Esophagus muscularis mucosa (tissue), 4 donors: ENCODE results near the gene PNPLA7. TPM values are rescaled to one million over a fixed set of nuclear protein-coding genes. Genes with fewer than 3 reads are reported as not detected.

Source experiments
- DNase-seq: peaks from one replicate; pipeline ENCODE4 v3.0.0-alpha.2; 2017; ENCODE audit errors: extremely low spot score
- H3K27ac ChIP-seq, 4 donors: fragments of 200-600 bp; sonication (generic); replicated peaks in 1 of 4; 1 replicate in 3 of 4; 2 replicates in 1 of 4; pipeline ENCODE4 v1.5.1; 2016 to 2019; ENCODE audit warnings: mild to moderate bottlenecking in 1 of 4
- H3K27me3 ChIP-seq, 4 donors: fragments of 200-600 bp; sonication (generic); one replicate each; pipeline versions ENCODE4 v1.5.1 to v1.6.0; 2016 to 2019
- H3K36me3 ChIP-seq, 4 donors: fragments of 200-600 bp; sonication (generic); one replicate each; pipeline ENCODE4 v1.5.1; 2016 to 2019
- H3K4me1 ChIP-seq, 4 donors: fragments of 200-600 bp; sonication (generic); one replicate each; pipeline ENCODE4 v1.5.1; 2016 to 2019
- H3K4me3 ChIP-seq, 4 donors: fragments of 200-600 bp; sonication (generic); 1 replicate in 2 of 4; 2 replicates in 2 of 4; pipeline ENCODE4 v1.5.1; 2016 to 2019; ENCODE audit warnings: mild to moderate bottlenecking in 4 of 4, moderate library complexity in 1 of 4
- H3K9me3 ChIP-seq, 4 donors: fragments of 200-600 bp; sonication (generic); 1 replicate in 3 of 4; 2 replicates in 1 of 4; pipeline ENCODE4 v1.5.1; 2016 to 2019
- CTCF ChIP-seq, 3 experiments: fragments of 200-600 bp in 2 of 3; fragments of 450-650 bp in 1 of 3; sonication (generic) in 2 of 3; IDR thresholded peaks; one replicate each; pipeline ENCODE4 v1.5.1; 2017 to 2019; ENCODE audit warnings: antibody characterized with exemption in 3 of 3, mild to moderate bottlenecking in 2 of 3, moderate library complexity in 1 of 3
- EP300 ChIP-seq: sonication (generic); formaldehyde crosslinking; IDR thresholded peaks from one replicate; pipeline ENCODE4 v1.6.1; 2017; ENCODE audit warnings: antibody characterized with exemption
- POLR2A ChIP-seq: fragments of 450-650 bp; IDR thresholded peaks from one replicate; pipeline ENCODE4 v1.6.1; 2017; ENCODE audit warnings: antibody characterized with exemption, moderate library complexity, mild to moderate bottlenecking, low read depth
- POLR2AphosphoS5 ChIP-seq, 2 donors: sonication (generic); formaldehyde crosslinking; IDR thresholded peaks; one replicate each; pipeline ENCODE4 v1.6.1; 2017; ENCODE audit warnings: antibody characterized with exemption in 2 of 2
- WGBS: methylation state at CpG from one replicate; pipeline ENCODE4 v1.1.5; 2018; 5-methylcytosine and 5-hydroxymethylcytosine counted together
- intact Hi-C: fragments of 100-400 bp; cut with DNase I; formaldehyde crosslinking; loops from one replicate; pipeline ENCODE4 v1.15.1; 2023
- total RNA-seq, 4 donors: library from RNA; depleted of rRNA; stranded (reverse); fragments of >200 nt; gene quantifications; one replicate each; pipeline versions ENCODE4 v1.1.0 to v1.2.1, GENCODE V29; 2016

Gene PNPLA7
- total RNA-seq, 4 donors from 2014 or later, result 3.0 to 6.2 (median 4.0) TPM

DNA sequence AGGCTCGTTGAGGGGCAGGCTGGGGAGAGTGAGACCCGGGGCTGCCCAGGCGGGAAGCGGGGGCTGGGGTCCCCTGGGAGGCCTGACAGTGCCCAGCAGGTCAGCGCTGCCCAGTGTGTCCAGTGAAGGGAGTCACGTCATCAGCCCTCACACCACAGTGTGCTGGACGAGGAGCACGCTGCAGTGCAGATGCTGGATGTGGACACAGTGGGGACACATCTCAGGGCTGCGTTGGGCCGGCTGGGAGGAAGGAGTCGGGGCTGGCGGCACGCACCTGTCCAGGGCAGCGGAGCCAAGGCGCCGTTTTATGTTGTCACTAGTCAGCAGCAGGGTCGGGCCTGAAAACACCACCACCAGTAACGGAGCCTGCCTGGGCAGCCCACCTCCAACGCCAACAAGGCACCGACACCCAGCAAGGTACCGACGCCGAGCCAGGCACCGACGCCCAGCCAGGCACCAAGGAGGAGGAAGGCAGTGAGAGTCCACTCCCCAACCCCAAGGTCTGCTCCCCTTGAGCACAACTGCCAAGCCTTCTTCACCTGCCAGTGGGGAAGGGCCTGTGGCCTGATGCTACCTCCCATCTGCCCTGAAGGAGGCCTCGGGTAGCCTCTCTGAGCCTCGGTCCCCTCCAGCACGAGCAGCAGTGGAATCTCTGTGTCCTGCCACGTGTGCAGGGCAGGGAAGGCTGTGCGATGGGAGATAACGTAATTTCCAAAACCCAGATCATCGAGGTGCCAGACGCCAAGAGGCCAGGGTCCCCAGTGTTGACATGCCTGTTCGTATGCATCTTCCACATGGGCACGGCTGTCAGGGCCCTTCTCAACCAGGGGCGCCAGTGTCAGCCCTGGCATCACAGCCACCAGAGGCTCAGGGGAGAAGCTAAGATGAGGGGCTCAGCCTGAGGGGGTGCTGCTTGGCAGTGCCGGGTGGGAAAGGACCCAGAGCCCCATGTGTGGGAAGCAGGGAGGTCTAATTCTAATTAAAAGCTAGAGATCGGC is 69.2 kb downstream of the PNPLA7 start:
- peak overlapping the region in 3 of 4 donors; percentile 38 to 62 (median 45) for H3K27ac ChIP-seq
- H3K27me3 ChIP-seq, result no peaks in the 10 kb centered on the region
- intact Hi-C loops, result no loop called here
- peaks cover 0 to 15% (median 10%) of the 10 kb centered on the region in 4 donors for H3K4me1 ChIP-seq
- no peak overlapping the region for H3K4me3 ChIP-seq
- TF ChIP-seq EP300 (no peak), POLR2A (no peak), POLR2AphosphoS5 (IDR thresholded peaks at IDR 0.05) (no peak), CTCF (IDR thresholded peaks at IDR 0.05) (no peak)
- H3K36me3 ChIP-seq, result peaks cover 0 to 13% (median 4%) of the 10 kb centered on the region in 4 donors
- DNase-seq, result no peak
- 94% methylated on average over 17 of the region's 38 CpGs for WGBS
- peaks cover 0 to 9% (median 7%) of the 10 kb centered on the region in 4 donors for H3K9me3 ChIP-seq

GRCh38 chr9:137479892-137480685 is 70.1 kb downstream of the PNPLA7 start:
- DNase-seq, result no peak

GRCh38 chr9:137478962-137479861 is 71.0 kb downstream of the PNPLA7 start:
- Histone ChIP-seq H3K36me3 (peaks cover 0 to 16% (median 4%) of the 10 kb centered on the region in 4 donors), H3K9me3 (peaks cover 0 to 19% (median 14%) of the 10 kb centered on the region in 4 donors), H3K27me3 (no peaks in the 10 kb centered on the region), H3K4me1 (peaks cover 0 to 15% (median 10%) of the 10 kb centered on the region in 4 donors), H3K4me3 (no peak overlapping the region), H3K27ac (no peak overlapping the region)
- 81% methylated on average over 24 of the region's 36 CpGs for WGBS
- intact Hi-C loops, result no loop called here
- DNase-seq, result no peak
- TF ChIP-seq POLR2A, result no peak
- TF ChIP-seq EP300, result no peak
- TF ChIP-seq POLR2AphosphoS5 (IDR thresholded peaks at IDR 0.05), result no peak
- no peak for TF ChIP-seq CTCF (IDR thresholded peaks at IDR 0.05)

More at GRCh38 chr9:137479892-137480685, 70.1 kb downstream of the PNPLA7 start:
- intact Hi-C loops, result no loop called here
- H3K9me3 ChIP-seq, result peaks cover 0 to 18% (median 14%) of the 10 kb centered on the region in 4 donors
- H3K4me1 ChIP-seq, result peaks cover 0 to 15% (median 10%) of the 10 kb centered on the region in 4 donors
- peaks cover 0 to 16% (median 4%) of the 10 kb centered on the region in 4 donors for H3K36me3 ChIP-seq
- no peaks in the 10 kb centered on the region for H3K27me3 ChIP-seq
- H3K4me3 ChIP-seq, result no peak overlapping the region
- no peak overlapping the region for H3K27ac ChIP-seq
- TF ChIP-seq POLR2A, result no peak
- no peak for TF ChIP-seq POLR2AphosphoS5 (IDR thresholded peaks at IDR 0.05)
- no peak for TF ChIP-seq EP300
- no peak for TF ChIP-seq CTCF (IDR thresholded peaks at IDR 0.05)
- 92% methylated on average over 13 of the region's 32 CpGs for WGBS

- WGBS, result 79% methylated on average over 10 of the region's 11 CpGs
- no peak for TF ChIP-seq CTCF (IDR thresholded peaks at IDR 0.05)
- no peak for TF ChIP-seq POLR2A
- no peak for TF ChIP-seq POLR2AphosphoS5 (IDR thresholded peaks at IDR 0.05)
- no peak for TF ChIP-seq EP300
- Histone ChIP-seq H3K4me1 (peaks cover 0 to 15% (median 10%) of the 10 kb centered on the region in 4 donors), H3K36me3 (peaks cover 0 to 16% (median 4%) of the 10 kb centered on the region in 4 donors), H3K27me3 (no peaks in the 10 kb centered on the region), H3K4me3 (no peak overlapping the region), H3K27ac (no peak overlapping the region), H3K9me3 (peaks cover 0 to 19% (median 14%) of the 10 kb centered on the region in 4 donors)
- intact Hi-C loops, result no loop called here
- DNase-seq, result no peak
These were observed 71.6 kb downstream of the PNPLA7 start for GRCh38 chr9:137478613-137478961.
